ENCODE data around the gene CACFD1.

CACFD1 gene

GRCh38 chr9:133485531-133486260 is 25.9 kb downstream of the CACFD1 start:
- no peak for DNase-seq

GRCh38 chr9:133487331-133487725 is 27.6 kb downstream of the CACFD1 start:
- no peak for DNase-seq

DNA sequence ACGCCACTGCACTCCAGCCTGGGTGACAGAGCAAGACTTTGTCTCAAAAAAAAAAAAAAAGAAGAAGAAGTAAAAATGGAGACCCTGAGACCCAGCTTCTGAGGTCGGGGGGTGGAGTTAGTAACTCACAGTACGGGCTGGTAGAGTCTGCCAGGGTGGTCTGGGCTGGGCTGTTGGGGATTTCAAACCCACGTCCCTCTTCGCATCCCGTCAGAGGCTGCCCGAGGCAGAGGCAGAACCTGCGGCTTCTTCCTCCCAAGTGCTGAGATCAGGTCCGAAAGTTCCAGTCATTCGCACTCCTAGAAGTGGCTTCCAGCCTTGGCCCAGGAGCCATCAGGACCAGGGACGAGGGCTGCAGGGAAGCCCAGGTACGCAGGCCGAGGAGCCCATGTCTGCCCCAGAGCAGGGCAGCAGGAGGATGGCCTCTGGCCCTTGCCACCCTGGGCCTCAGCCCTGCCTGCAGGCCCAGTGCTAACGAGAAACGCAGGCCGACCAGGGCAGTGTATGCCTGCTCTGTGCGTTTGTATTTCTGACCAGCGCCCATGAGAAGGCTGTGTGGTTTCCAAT is 29.0 kb downstream of the CACFD1 start:
- DNase-seq: no peak

- no peak for DNase-seq
Observed at GRCh38 chr9:133489253-133490190, 29.7 kb downstream of the CACFD1 start.

GRCh38 chr9:133490201-133490681 is 30.5 kb downstream of the CACFD1 start:
- no peak for DNase-seq

- DNase-seq: no peak
Observed at GRCh38 chr9:133490865-133491655, 31.3 kb downstream of the CACFD1 start.

GRCh38 chr9:133491656-133491925 is 31.8 kb downstream of the CACFD1 start:
- no peak for DNase-seq

- no peak for DNase-seq
Observed at GRCh38 chr9:133492061-133493021, 32.6 kb downstream of the CACFD1 start.

- DNase-seq: no peak
Observed at GRCh38 chr9:133493428-133493827, 33.6 kb downstream of the CACFD1 start.

DNA sequence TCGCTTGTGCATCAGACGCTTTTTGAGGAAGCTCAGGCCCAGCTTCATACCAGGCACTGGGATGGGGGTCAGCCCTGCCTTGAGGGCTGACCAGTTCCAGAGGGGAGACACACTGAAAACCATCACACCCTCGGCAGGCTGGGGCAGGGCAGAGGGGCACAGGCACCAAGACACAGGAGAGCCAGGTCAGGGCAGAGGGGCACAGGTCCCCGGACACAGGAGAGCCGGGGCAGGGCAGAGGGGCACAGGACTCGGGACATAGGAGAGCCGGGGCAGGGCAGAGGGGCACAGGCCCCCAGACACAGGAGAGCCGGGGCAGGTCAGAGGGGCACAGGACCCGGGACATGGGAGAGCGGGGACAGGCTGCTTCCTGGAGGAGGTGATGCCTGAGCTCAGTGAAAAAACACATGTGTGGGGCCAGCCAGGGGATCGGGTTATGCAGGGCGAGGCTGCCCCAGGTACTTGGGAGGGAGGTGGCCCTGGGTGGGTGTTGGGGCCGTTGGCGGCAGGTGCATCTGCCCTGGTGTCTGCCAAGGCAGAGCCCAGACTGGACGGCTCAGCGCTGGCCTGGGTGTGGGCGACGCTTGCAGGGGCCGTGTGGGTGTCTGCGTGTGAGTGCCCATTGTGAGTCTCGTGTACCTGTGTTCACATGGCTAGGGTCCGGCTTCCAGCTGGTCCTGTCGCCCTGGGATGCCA is 34.2 kb downstream of the CACFD1 start:
- DNase-seq: no peak

DNA sequence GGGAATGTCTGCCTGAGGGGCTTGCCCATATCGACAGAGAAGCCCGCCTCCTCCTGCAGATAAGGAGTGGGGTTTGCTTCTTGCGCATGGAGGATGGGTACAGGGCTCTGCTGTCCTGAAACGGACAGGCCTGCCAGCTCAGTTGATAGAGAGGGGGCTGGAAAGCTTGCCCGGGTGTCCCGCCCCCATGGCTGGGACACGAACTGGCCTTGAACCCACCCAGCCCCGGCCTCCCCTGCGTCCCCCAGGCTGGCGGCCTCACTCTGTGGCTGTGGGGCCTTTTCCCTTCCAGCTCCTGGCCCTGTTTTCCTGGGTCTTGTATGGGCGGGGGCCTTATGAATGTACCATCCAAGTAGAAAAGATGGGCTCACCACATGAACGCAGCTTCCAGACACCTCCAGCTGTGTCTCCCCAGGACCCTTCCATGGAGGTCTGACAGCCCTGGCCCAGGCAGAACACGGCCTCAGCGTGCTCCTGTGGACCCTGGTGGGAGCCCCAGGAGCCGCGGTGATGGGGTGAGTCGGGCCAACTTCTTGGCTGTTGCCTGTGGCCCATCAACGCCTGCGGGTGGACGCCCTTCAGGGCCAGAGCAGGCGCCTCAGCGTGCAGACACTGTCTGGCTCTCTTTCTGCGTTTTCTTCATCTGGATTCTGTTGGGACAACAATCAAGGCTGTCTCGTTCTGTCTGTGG is 35.0 kb downstream of the CACFD1 start:
- no peak for DNase-seq

- DNase-seq: no peak
Observed at GRCh38 chr9:133495327-133496293, 35.8 kb downstream of the CACFD1 start.

- no peak for DNase-seq
Observed at GRCh38 chr9:133496861-133497842, 37.4 kb downstream of the CACFD1 start.

- no peak for DNase-seq
Observed at GRCh38 chr9:133499132-133499891, 39.5 kb downstream of the CACFD1 start.

DNA sequence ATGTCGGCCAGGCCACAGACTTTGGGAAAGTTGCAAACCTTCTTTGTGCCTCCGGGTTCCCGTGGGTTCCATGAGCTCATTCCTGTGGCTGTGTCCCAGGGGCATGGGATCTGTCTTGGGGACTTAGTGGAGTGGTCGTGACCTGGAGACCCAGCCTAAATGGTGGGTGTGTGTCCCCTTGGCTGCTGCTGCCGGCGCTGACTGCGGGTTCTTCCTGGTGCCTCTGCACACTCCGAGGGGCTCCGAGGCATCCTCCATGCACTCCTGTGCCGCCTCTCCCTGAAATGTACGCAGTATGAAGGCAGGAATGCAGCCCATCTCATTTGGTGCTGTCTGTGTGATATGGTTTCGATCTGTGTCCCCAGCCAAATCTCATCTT is 40.1 kb downstream of the CACFD1 start:
- no peak for DNase-seq

- no peak for DNase-seq
Observed at GRCh38 chr9:133502112-133502511, 42.3 kb downstream of the CACFD1 start.

- DNase-seq: no peak
Observed at GRCh38 chr9:133505186-133505830, 45.5 kb downstream of the CACFD1 start.

All from effector CD8-positive, alpha-beta T cell (primary cell).